B cell (primary cell): ENCODE measurements around the gene TMEM107. TPM values are rescaled to one million over a fixed set of nuclear protein-coding genes. Genes with fewer than 3 reads are reported as not detected.

Source experiments
- ATAC-seq: fragments of 200-7000 bp; cut with Tn5 transposase; one replicate; pipeline ENCODE4 v1.10.0; 2021; ENCODE audit warnings: low read depth, mild to moderate bottlenecking, moderate number of reproducible peaks, moderate library complexity
- CTCF ChIA-PET: fragments of 350-600 bp; sonication (Branson Sonifier 250); formaldehyde crosslinking; loops from one replicate; lab custom pipeline; 2021; ENCODE audit warnings: antibody characterized with exemption, inconsistent platforms; lab: Charles Lee
- POLR2A ChIA-PET: fragments of 350-600 bp; sonication (Branson Sonifier 250); formaldehyde crosslinking; loops from one replicate; lab custom pipeline; 2021; ENCODE audit warnings: antibody characterized with exemption; lab: Charles Lee
- DNase-seq: peaks from one replicate; pipeline ENCODE4 v3.0.0; 2013
- H2AFZ ChIP-seq: 2 replicates; pipeline ENCODE4 v1.6.1; 2012; ENCODE audit warnings: mild to moderate bottlenecking, low read depth, low read length; ENCODE audit not compliant: insufficient read depth, poor library complexity, severe bottlenecking
- H3K27ac ChIP-seq, 2 donors: 1 replicate in 1 of 2; 2 replicates in 1 of 2; pipeline ENCODE4 v1.5.1; 2012 to 2013; ENCODE audit warnings: low read length in 2 of 2, mild to moderate bottlenecking in 2 of 2, moderate library complexity in 1 of 2
- H3K27me3 ChIP-seq, 4 experiments: fragments of 200-600 bp in 1 of 4; sonication (generic) in 1 of 4; replicated peaks in 1 of 4; 1 replicate in 2 of 4; 2 replicates in 2 of 4; pipeline versions ENCODE4 v1.6.1 to v1.7.0; 2013 to 2016; ENCODE audit warnings: low read length in 3 of 4, mild to moderate bottlenecking in 2 of 4, mixed read lengths in 1 of 4, moderate library complexity in 1 of 4; ENCODE audit not compliant: insufficient read depth in 4 of 4, control insufficient read depth in 3 of 4; ENCODE audit errors: control extremely low read depth in 1 of 4
- H3K36me3 ChIP-seq, 2 experiments: replicated peaks in 1 of 2; 1 replicate in 1 of 2; 2 replicates in 1 of 2; pipeline versions ENCODE4 v1.6.1 to v1.7.1; 2013; ENCODE audit warnings: low read length in 1 of 2; ENCODE audit not compliant: insufficient read depth in 2 of 2, control insufficient read depth in 1 of 2; ENCODE audit errors: control extremely low read depth in 1 of 2, extremely low read depth in 1 of 2
- H3K4me1 ChIP-seq, 2 donors: fragments of 200-600 bp in 1 of 2; sonication (generic) in 1 of 2; 1 replicate in 1 of 2; 2 replicates in 1 of 2; pipeline versions ENCODE4 v1.5.1 to v1.6.1; 2013 to 2017; ENCODE audit warnings: low read length in 2 of 2; ENCODE audit not compliant: control insufficient read depth in 2 of 2, insufficient read depth in 2 of 2
- H3K4me2 ChIP-seq: replicated peaks from 2 replicates; pipeline ENCODE3; 2012; ENCODE audit warnings: mild to moderate bottlenecking, low read depth, low read length; ENCODE audit not compliant: poor library complexity, severe bottlenecking
- H3K4me3 ChIP-seq, 5 experiments: fragments of 200-600 bp in 1 of 5; sonication (generic) in 1 of 5; 1 replicate in 3 of 5; 2 replicates in 2 of 5; pipeline versions ENCODE4 v1.5.1 to v1.7.0; 2011 to 2016; ENCODE audit warnings: low read length in 4 of 5, mild to moderate bottlenecking in 4 of 5, low read depth in 2 of 5, control low read depth in 1 of 5, moderate library complexity in 1 of 5; ENCODE audit not compliant: insufficient read depth in 1 of 5; ENCODE audit errors: control extremely low read depth in 1 of 5, extremely low read depth in 1 of 5
- H3K79me2 ChIP-seq: fragments of 200-600 bp; sonication (generic); one replicate; pipeline ENCODE4 v1.6.0; 2016; ENCODE audit warnings: low read length; ENCODE audit not compliant: control insufficient read depth, insufficient read depth
- H3K9ac ChIP-seq: fragments of 200-600 bp; sonication (generic); 2 replicates; pipeline ENCODE4 v1.6.1; 2017; ENCODE audit warnings: mild to moderate bottlenecking, low read length, moderate library complexity
- H3K9me3 ChIP-seq, 3 donors: one replicate each; pipeline versions ENCODE4 v1.6.1 to v1.7.1; 2013; ENCODE audit warnings: low read length in 2 of 3; ENCODE audit not compliant: control insufficient read depth in 2 of 3, insufficient read depth in 1 of 3; ENCODE audit errors: control extremely low read depth in 1 of 3
- H4K20me1 ChIP-seq: 2 replicates; pipeline ENCODE4 v1.6.0; 2012; ENCODE audit warnings: mild to moderate bottlenecking, low read length; ENCODE audit not compliant: insufficient read depth, control insufficient read depth, poor library complexity, severe bottlenecking
- H3K27ac Mint-ChIP-seq: one replicate; pipeline ENCODE4 v1.8.0; 2021; ENCODE audit warnings: mixed read lengths
- H3K27me3 Mint-ChIP-seq: one replicate; pipeline ENCODE4 v1.8.0; 2021; ENCODE audit warnings: mixed read lengths
- H3K4me1 Mint-ChIP-seq: one replicate; pipeline ENCODE4 v1.8.0; 2021; ENCODE audit warnings: mixed read lengths
- H3K4me3 Mint-ChIP-seq: one replicate; pipeline ENCODE4 v1.8.0; 2021; ENCODE audit warnings: mixed read lengths
- H3K9me3 Mint-ChIP-seq: one replicate; pipeline ENCODE4 v1.8.0; 2022; ENCODE audit warnings: mixed read lengths; ENCODE audit not compliant: insufficient read depth
- EZH2 ChIP-seq: IDR thresholded peaks from 2 replicates; pipeline ENCODE4 v1.6.1; 2012; ENCODE audit warnings: borderline replicate concordance, low read depth, mild to moderate bottlenecking, moderate library complexity, low read length; ENCODE audit not compliant: insufficient read depth, poor library complexity, severe bottlenecking
- WGBS: methylation state at CpG from one replicate; pipeline ENCODE4 v1.1.5; 2013; ENCODE audit warnings: missing lambda C conversion rate; ENCODE audit not compliant: insufficient coverage; 5-methylcytosine and 5-hydroxymethylcytosine counted together
- intact Hi-C: fragments of 100-400 bp; cut with micrococcal nuclease; formaldehyde crosslinking; loops from one replicate; pipeline ENCODE4 v1.10.0; 2022
- polyA plus RNA-seq: library from polyadenylated mRNA; depleted of rRNA; stranded (reverse); fragments of >200 nt; gene quantifications from 2 replicates; pipeline ENCODE4 v1.2.3, GENCODE V29; 2012
- total RNA-seq, 2 donors: library from RNA; stranded (reverse); fragments of 120-200 nt in 1 of 2; gene quantifications; 1 replicate in 1 of 2; 2 replicates in 1 of 2; pipeline versions ENCODE4 v1.2.3 to v1.2.4, GENCODE V29; 2013 to 2022
- TF ChIP-seq, protein P1 (sequence below): fragments of 200-600 bp; IDR thresholded peaks from one replicate; pipeline ENCODE4 v1.8.0; 2022; ENCODE audit warnings: antibody characterized with exemption, mild to moderate bottlenecking

Gene TMEM107
- total and polyA plus RNA-seq, 2 donors (not counting 1 experiment from before 2014, with no cell fraction given) = 13.3 to 30.3 TPM

DNA sequence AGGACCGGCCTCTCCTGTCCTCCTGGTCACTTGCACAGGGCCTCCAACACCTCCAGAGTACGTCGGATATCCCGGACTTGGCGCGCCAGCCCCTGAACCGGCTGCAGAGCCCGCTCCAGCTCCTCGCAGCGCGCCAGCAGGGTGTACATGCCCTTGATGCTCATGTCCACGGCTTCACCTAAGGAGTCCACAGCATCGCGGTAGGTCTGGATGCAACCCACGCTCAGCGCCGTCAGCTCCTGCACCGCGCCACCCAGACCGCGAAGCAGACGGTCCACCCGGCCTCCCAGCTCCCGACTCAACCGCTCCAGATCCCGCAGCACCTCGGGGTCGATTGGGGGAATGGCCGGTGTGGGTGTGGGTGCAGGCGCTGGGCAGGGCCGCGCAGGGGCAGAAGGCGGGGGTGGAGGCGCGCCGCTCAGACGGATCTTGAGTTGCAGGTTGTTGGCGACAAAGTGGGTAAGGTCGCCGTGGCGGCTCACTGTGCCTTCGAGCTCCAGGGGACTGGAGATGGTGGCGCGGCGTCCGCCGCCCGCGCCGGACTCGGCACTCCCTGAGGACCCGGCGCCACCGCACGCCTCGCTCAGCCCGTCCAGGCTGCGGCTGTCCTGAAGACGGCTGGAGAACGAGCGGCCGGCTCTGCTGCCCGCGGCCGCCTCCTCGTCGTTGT lies 13.0 kb upstream of the TMEM107 start:
- ATAC-seq = no peak
- H3K9ac ChIP-seq = peak overlapping the region; percentile 97

More for the DNA sequence above, 13.0 kb upstream of the TMEM107 start:
- Mint-ChIP-seq H3K4me3 (no peak overlapping the region), H3K27ac (no peak overlapping the region), H3K4me1 (peaks cover 13% of the 10 kb centered on the region), H3K9me3 (no peaks in the 10 kb centered on the region), H3K27me3 (no peaks in the 10 kb centered on the region)
- H3K79me2 ChIP-seq = no peaks in the 10 kb centered on the region
- TF ChIP-seq EZH2 = no peak
- TF ChIP-seq, protein P1, sequence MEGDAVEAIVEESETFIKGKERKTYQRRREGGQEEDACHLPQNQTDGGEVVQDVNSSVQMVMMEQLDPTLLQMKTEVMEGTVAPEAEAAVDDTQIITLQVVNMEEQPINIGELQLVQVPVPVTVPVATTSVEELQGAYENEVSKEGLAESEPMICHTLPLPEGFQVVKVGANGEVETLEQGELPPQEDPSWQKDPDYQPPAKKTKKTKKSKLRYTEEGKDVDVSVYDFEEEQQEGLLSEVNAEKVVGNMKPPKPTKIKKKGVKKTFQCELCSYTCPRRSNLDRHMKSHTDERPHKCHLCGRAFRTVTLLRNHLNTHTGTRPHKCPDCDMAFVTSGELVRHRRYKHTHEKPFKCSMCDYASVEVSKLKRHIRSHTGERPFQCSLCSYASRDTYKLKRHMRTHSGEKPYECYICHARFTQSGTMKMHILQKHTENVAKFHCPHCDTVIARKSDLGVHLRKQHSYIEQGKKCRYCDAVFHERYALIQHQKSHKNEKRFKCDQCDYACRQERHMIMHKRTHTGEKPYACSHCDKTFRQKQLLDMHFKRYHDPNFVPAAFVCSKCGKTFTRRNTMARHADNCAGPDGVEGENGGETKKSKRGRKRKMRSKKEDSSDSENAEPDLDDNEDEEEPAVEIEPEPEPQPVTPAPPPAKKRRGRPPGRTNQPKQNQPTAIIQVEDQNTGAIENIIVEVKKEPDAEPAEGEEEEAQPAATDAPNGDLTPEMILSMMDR = no peak
- ChIA-PET POLR2A (interaction anchor here (0.9 to 7.8 kb wide), 15 partner anchors 10 to 112 kb away, joined by 3 to 118 read pairs (median 5); partner anchors contain the start of genes CTC1, PFAS and SLC25A35), CTCF (interaction anchor here (0.6 to 7.6 kb wide), 10 partner anchors 10 to 112 kb away, joined by 3 to 86 read pairs (median 4); partner anchors contain the start of genes AURKB and TMEM107)
- H3K27me3 ChIP-seq = no peaks in the 10 kb centered on the region
- intact Hi-C loops = no loop called here
- peak overlapping the region; percentile 92 for H3K4me2 ChIP-seq
- peak overlapping the region; percentile 27 to 97 (median 74) for H3K4me3 ChIP-seq
- H2AFZ ChIP-seq = peak overlapping the region; percentile 93
- peak overlapping the region; percentile 89 to 93 for H3K27ac ChIP-seq
- 8% methylated on average over 61 of the region's 67 CpGs for WGBS
- H3K4me1 ChIP-seq = peaks cover 36 to 53% of the 10 kb centered on the region in 2 donors
- H3K36me3 ChIP-seq = no peaks in the 10 kb centered on the region
- no peaks in the 10 kb centered on the region for H3K9me3 ChIP-seq
- no peak for DNase-seq
- H4K20me1 ChIP-seq = peaks cover 17% of the 10 kb centered on the region
